PC-3 (cell line): ENCODE measurements around the gene PPFIBP1. TPM values are rescaled to one million over a fixed set of nuclear protein-coding genes. Genes with fewer than 3 reads are reported as not detected.

Source experiments
- ATAC-seq: fragments of 200-7000 bp; cut with Tn5 transposase; 2 replicates; pipeline ENCODE4 v1.9.1; 2020; ENCODE audit warnings: mild to moderate bottlenecking, moderate library complexity
- BruUV-seq: library from RNA; stranded (reverse); fragments of 400-500 nt; replicated peaks from 2 replicates; lab custom pipeline; 2021; lab: Mats Ljungman, UMichigan
- CTCF ChIA-PET: fragments of 300-600 bp; sonication (Branson Sonifier 250); formaldehyde crosslinking; loops from one replicate; lab custom pipeline; 2022; ENCODE audit warnings: antibody characterized with exemption; lab: Charles Lee
- POLR2A ChIA-PET: fragments of 300-600 bp; sonication (Branson Sonifier 250); formaldehyde crosslinking; loops from one replicate; lab custom pipeline; 2022; ENCODE audit warnings: antibody characterized with exemption; ENCODE audit not compliant: unreplicated experiment; lab: Charles Lee
- DNase-seq: peaks from one replicate; pipeline ENCODE4 v3.0.0-alpha.2; 2015
- H2AFZ ChIP-seq: fragments of 300-600 bp; sonication (generic); 2 replicates; pipeline ENCODE4 v1.6.0; 2016; ENCODE audit warnings: antibody characterized with exemption, low read length
- H3F3A ChIP-seq: fragments of 300-600 bp; sonication (generic); one replicate; pipeline ENCODE4 v1.6.0; 2017; ENCODE audit warnings: antibody characterized with exemption, low read length, control low read depth, mild to moderate bottlenecking; ENCODE audit not compliant: unreplicated experiment
- H3K27ac ChIP-seq: fragments of 300-600 bp; sonication (generic); 2 replicates; pipeline ENCODE4 v1.5.1; 2016; ENCODE audit warnings: mild to moderate bottlenecking, low read length
- H3K27me3 ChIP-seq: fragments of 300-600 bp; sonication (generic); 2 replicates; pipeline ENCODE4 v1.6.1; 2016; ENCODE audit warnings: low read length, mixed read lengths
- H3K36me3 ChIP-seq: fragments of 300-600 bp; sonication (generic); 2 replicates; pipeline ENCODE4 v1.6.1; 2016; ENCODE audit warnings: low read depth, mixed run types, low read length, mixed read lengths
- H3K4me1 ChIP-seq: fragments of 300-600 bp; sonication (generic); 2 replicates; pipeline ENCODE4 v1.5.1; 2016; ENCODE audit warnings: low read length; ENCODE audit not compliant: insufficient read depth
- H3K4me2 ChIP-seq: fragments of 300-600 bp; sonication (generic); 2 replicates; pipeline ENCODE4 v1.6.0; 2016; ENCODE audit warnings: low read length
- H3K4me3 ChIP-seq: fragments of 300-600 bp; sonication (generic); 2 replicates; pipeline ENCODE4 v1.5.1; 2016; ENCODE audit warnings: mild to moderate bottlenecking, low read length, mixed read lengths
- H3K79me2 ChIP-seq: fragments of 300-600 bp; sonication (generic); 2 replicates; pipeline ENCODE4 v1.6.1; 2017; ENCODE audit warnings: low read length, mixed read lengths
- H3K9ac ChIP-seq: fragments of 300-600 bp; sonication (generic); 2 replicates; pipeline ENCODE4 v1.6.0; 2016; ENCODE audit warnings: mild to moderate bottlenecking, low read length
- H3K9me2 ChIP-seq: fragments of 300-600 bp; sonication (generic); replicated peaks from 2 replicates; pipeline ENCODE4 v1.6.1; 2016; ENCODE audit warnings: mixed run types, low read length, mixed read lengths
- H3K9me3 ChIP-seq: fragments of 300-600 bp; sonication (generic); 2 replicates; pipeline ENCODE4 v1.6.1; 2016; ENCODE audit warnings: low read length, mixed read lengths
- H4K20me1 ChIP-seq: fragments of 300-600 bp; sonication (generic); 2 replicates; pipeline ENCODE4 v1.6.1; 2016; ENCODE audit warnings: low read length, mixed read lengths
- CTCF ChIP-seq: fragments of 300-600 bp; sonication (generic); conservative IDR thresholded peaks from 2 replicates; pipeline ENCODE4 v1.5.1; 2017; ENCODE audit warnings: antibody characterized with exemption, low read depth, mild to moderate bottlenecking, low read length
- EZH2 ChIP-seq: fragments of 300-600 bp; sonication (generic); IDR thresholded peaks from one replicate; pipeline ENCODE4 v1.6.1; 2017; ENCODE audit warnings: antibody characterized with exemption, mild to moderate bottlenecking, low read length; ENCODE audit not compliant: unreplicated experiment
- EZH2phosphoT487 ChIP-seq: fragments of 300-600 bp; sonication (generic); IDR thresholded peaks from 2 replicates; pipeline ENCODE4 v1.6.1; 2018; ENCODE audit warnings: mild to moderate bottlenecking, antibody characterized with exemption, low read length, borderline replicate concordance
- intact Hi-C: fragments of 100-400 bp; cut with micrococcal nuclease; formaldehyde crosslinking; loops from 2 replicates; pipeline ENCODE4 v1.9.0; 2023
- total RNA-seq: library from RNA; depleted of rRNA; stranded (reverse); fragments of >200 nt; gene quantifications from 2 replicates; pipeline ENCODE4 v1.2.3, GENCODE V29; 2014

PPFIBP1 gene
- total RNA-seq, 1 experiment from 2014 or later: 56.9 TPM

GRCh38 chr12:27686147-27686546, 162.1 kb downstream of the PPFIBP1 start:
- Histone ChIP-seq H3K4me2 (no peak overlapping the region), H3K4me1 (no peaks in the 10 kb centered on the region), H3F3A (no peaks in the 10 kb centered on the region), H3K9me3 (no peaks in the 10 kb centered on the region), H3K9me2 (no peaks in the 10 kb centered on the region), H3K9ac (no peak overlapping the region), H3K4me3 (no peak overlapping the region), H3K79me2 (no peaks in the 10 kb centered on the region), H2AFZ (no peak overlapping the region), H4K20me1 (no peaks in the 10 kb centered on the region), H3K27me3 (no peaks in the 10 kb centered on the region), H3K36me3 (peaks cover 45% of the 10 kb centered on the region), H3K27ac (no peak overlapping the region)
- ChIA-PET CTCF (no interaction called here), POLR2A (no interaction called here)
- TF ChIP-seq EZH2phosphoT487 (no peak), CTCF (no peak), EZH2 (no peak)
- BruUV-seq: no TSS peak
- DNase-seq (no peak), ATAC-seq (no peak)
- intact Hi-C loops: no loop called here

- CTCF ChIA-PET: interaction anchor here (0.6 kb wide), 2 partner anchors 148 to 252 kb away, joined by 3 read pairs; no protein-coding TSS in a partner anchor
- BruUV-seq: no TSS peak
Observed at GRCh38 chr12:27688671-27689070, 164.7 kb downstream of the PPFIBP1 start.

DNA sequence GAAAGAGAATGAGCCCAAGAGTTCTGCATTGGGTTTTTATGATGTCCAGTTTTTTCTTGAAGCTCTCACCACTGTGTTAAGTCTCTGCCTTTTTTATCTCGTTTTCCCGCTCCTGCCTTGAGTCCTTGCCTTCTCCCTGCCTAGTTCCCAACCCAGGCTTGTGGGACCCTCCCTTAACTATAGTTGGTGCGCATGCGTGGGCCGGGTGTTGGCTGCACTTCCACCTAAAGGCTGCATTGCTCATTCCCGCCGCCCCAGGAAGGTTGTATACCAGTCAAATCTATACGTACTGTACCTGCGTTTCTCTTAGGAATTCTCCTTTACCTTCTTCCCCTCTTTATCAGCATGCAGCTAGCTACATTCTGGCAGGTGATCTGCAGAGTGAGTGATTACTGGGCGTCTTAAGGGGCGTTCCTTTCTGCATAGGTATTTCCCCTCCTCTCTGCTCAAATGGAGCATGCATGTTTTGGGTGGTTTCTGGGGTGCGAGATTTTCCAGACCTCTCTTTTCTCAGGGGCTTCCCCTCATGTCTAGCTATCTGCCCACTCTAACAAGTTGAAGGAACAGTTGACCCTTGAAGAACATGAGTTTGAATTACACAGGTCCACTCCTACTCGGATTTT, 165.7 kb downstream of the PPFIBP1 start:
- peaks cover 59% of the 10 kb centered on the region for H3K36me3 ChIP-seq
- TF ChIP-seq EZH2 (no peak), CTCF (no peak), EZH2phosphoT487 (no peak)
- DNase-seq: no peak
- H3K27ac ChIP-seq: no peak overlapping the region
- ChIA-PET CTCF (no interaction called here), POLR2A (no interaction called here)
- H3K9me3 ChIP-seq: no peaks in the 10 kb centered on the region
- H3K9me2 ChIP-seq: no peaks in the 10 kb centered on the region
- no peaks in the 10 kb centered on the region for H3K4me1 ChIP-seq
- no TSS peak for BruUV-seq
- H3K9ac ChIP-seq: no peak overlapping the region
- H3K79me2 ChIP-seq: no peaks in the 10 kb centered on the region
- H4K20me1 ChIP-seq: no peaks in the 10 kb centered on the region
- H3K27me3 ChIP-seq: no peaks in the 10 kb centered on the region
- H3F3A ChIP-seq: no peaks in the 10 kb centered on the region
- no peak overlapping the region for H3K4me2 ChIP-seq
- no peak for ATAC-seq
- no peak overlapping the region for H2AFZ ChIP-seq
- H3K4me3 ChIP-seq: no peak overlapping the region
- intact Hi-C loops: no loop called here

More at GRCh38 chr12:27688671-27689070, 164.7 kb downstream of the PPFIBP1 start:
- no peaks in the 10 kb centered on the region for H3F3A ChIP-seq
- ATAC-seq (no peak), DNase-seq (no peak)
- no peak overlapping the region for H3K4me3 ChIP-seq
- peaks cover 59% of the 10 kb centered on the region for H3K36me3 ChIP-seq
- H3K9ac ChIP-seq: no peak overlapping the region
- no peak overlapping the region for H2AFZ ChIP-seq
- H3K79me2 ChIP-seq: no peaks in the 10 kb centered on the region
- no peak for TF ChIP-seq EZH2phosphoT487
- no peak for TF ChIP-seq EZH2
- no peaks in the 10 kb centered on the region for H3K27me3 ChIP-seq
- POLR2A ChIA-PET: no interaction called here
- H3K4me2 ChIP-seq: no peak overlapping the region
- no peaks in the 10 kb centered on the region for H3K9me3 ChIP-seq
- no peak overlapping the region for H3K27ac ChIP-seq
- intact Hi-C loops: no loop called here
- H3K4me1 ChIP-seq: no peaks in the 10 kb centered on the region
- no peaks in the 10 kb centered on the region for H4K20me1 ChIP-seq
- H3K9me2 ChIP-seq: no peaks in the 10 kb centered on the region
